GM18868 (cell line): Measurements from ENCODE around the gene CYP26B1.

Experiments
- ATAC-seq: cut with Tn5 transposase; IDR thresholded peaks from one replicate; pipeline ENCODE4 v1.9.1; 2021; ENCODE audit warnings: mild to moderate bottlenecking, moderate library complexity; ENCODE audit not compliant: unreplicated experiment

CYP26B1 gene, protein sequence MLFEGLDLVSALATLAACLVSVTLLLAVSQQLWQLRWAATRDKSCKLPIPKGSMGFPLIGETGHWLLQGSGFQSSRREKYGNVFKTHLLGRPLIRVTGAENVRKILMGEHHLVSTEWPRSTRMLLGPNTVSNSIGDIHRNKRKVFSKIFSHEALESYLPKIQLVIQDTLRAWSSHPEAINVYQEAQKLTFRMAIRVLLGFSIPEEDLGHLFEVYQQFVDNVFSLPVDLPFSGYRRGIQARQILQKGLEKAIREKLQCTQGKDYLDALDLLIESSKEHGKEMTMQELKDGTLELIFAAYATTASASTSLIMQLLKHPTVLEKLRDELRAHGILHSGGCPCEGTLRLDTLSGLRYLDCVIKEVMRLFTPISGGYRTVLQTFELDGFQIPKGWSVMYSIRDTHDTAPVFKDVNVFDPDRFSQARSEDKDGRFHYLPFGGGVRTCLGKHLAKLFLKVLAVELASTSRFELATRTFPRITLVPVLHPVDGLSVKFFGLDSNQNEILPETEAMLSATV

GRCh38 chr2:72147303-72147971 is at the start of gene CYP26B1:
CYP26B1 (minus strand) TSS chr2:72147862; CDS start chr2:72147834, 28 bp downstream.
- no peak for ATAC-seq

DNA sequence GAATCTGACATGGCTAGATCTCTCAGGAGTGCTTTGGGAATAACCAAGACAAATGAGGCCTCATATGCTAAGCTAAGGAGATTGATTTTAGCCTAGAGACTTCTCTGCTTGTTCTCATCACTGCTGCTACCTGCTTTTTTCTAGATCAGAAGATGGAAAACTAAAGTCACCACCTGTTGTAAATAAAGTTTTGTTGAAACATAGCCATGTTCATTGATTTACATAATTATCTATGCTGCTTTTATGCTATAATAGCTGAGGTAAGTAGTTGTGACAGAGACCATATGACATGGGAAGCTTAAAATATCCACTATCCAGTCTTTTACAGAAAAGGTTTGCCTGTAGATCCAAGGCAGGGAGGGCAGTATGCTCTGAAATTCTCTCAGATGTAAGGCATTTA is 46.1 kb upstream of the CYP26B1 start:
- no peak for ATAC-seq

DNA sequence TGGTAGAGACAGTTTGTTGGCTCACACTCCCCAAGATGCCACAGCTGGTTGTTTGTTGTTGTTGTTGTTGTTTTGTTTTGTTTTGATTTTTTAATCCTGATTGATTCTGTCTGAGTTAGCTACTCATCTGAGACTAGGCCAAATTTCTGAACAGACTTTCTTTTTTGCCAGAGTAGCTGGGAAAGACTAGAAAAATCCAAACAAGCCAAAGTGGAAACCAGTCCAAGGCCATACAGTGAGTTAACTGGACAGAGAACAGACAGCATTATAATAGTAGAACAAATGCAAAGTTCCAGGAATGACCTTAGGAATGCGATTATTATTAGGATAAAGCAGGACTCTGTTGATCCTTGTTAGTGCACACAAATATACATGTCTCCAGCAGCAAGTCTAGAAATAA is 43.8 kb upstream of the CYP26B1 start:
- ATAC-seq: no peak

DNA sequence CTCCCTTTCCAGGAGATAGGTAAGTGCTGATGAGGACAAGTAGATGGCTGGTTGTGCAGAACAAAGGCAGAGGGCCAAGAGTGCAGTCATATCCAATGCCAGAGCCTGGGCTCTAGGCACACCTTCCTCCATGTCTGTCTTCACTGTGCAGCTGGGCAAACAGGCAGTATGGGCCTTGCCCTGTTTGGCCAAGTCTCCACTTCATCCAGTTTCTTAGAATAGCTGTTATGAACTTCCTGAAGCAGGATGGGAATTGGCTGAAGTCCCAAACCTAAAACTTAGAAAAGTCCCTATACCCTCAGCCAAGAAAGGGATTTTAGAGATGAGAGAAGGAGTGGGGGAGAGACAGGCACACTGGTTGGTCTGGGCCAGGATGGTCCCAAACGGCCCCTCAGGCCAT is 37.5 kb upstream of the CYP26B1 start:
- no peak for ATAC-seq

DNA sequence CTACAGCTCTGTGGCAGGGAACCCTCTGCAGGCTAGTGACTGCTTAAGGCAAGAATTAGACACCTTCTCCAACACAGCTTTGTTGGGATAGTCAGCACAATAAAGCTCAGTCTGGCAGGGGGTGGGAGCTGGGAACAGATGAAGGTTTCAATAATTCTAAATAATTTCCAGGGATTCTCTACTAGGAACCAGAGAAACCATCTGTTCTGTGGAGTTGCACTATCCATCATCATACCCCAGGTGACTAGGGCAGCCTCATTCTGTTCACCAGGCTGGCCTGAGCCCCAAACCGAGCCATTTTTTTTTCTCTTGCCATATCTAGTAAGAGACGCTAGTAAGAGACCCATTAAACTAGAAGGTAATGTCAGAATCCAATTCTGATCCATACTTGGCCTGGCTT is 35.8 kb upstream of the CYP26B1 start:
- ATAC-seq: no peak

GRCh38 chr2:72183016-72183415 is 35.4 kb upstream of the CYP26B1 start:
- no peak for ATAC-seq

- ATAC-seq: no peak
These were observed 34.9 kb upstream of the CYP26B1 start for GRCh38 chr2:72182547-72182946.

DNA sequence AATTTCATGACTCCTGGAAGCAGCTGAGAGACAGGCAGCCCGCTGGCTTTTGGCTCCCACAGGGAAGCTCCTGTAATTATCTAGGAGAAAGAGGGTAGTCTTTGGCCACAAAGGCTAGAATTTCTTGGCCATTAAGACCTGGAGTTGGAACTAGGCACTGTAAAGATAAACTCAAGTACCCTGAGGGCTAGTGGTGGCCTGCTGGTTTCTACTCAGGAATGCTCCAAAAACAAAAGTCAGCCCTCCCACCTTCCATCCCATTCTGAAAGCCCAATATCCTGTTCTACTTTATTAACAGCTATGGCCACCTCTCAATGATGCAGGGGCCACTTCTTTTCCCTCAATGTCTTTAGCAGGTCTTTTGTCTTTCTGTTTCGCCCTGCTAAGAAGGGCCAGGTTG is 34.0 kb upstream of the CYP26B1 start:
- no peak for ATAC-seq

- ATAC-seq: no peak
These were observed 32.7 kb upstream of the CYP26B1 start for GRCh38 chr2:72180351-72180750.

GRCh38 chr2:72178551-72178950 is 30.9 kb upstream of the CYP26B1 start:
- ATAC-seq: no peak

DNA sequence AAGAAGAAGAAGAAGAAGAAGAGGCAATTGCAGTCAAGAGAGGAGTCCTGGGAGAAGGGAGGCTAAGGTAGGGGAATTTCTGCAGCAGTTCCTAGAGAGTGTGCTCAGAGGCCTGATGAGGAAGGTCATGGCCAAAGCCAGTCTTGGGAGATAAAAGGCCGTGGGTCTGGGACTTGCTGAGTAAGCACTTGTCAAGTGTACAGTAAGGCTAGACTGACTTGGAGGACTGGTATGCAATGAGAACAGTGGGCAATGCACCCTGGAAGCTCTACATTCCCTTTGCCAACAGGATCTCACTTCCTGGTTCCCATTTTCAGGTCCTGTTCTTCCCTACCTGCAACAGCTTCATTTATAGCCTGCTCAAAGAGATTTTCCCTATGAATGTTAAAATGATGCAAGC is 28.6 kb upstream of the CYP26B1 start:
- no peak for ATAC-seq

GRCh38 chr2:72175636-72176035 is 28.0 kb upstream of the CYP26B1 start:
- no peak for ATAC-seq

DNA sequence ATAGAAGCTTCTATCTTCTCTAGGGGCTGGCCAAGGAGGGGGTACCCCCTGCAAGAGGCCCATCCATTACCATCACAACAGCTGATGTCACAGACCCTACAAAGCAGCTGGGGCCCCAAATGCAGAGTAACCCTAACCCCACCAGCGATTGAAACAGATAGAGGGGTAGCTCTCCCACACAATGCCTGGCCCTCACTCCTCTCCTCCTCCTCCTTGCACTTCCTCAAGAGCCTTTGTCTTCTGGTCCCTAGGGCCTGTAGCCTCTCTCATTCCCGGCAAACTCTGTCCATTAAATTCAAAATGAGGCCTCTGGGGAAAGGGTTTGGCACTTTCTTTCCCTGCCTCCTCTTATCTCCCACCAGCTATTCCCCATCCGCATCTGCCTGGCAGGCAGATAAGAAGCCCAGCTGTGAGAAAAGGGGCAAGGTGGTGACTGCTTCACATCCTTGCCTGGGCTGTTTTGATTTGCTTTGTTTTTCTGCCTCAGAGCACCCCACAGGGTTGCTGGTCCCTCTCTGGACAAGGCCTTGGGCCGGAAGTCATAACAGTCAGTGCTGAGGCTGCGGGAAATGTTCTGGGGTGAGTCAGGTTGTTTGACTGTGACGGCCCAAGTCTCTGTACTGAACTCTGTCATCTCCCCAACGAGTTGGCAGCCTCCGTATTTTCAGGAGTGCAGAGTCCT is 26.1 kb upstream of the CYP26B1 start:
- ATAC-seq: no peak

DNA sequence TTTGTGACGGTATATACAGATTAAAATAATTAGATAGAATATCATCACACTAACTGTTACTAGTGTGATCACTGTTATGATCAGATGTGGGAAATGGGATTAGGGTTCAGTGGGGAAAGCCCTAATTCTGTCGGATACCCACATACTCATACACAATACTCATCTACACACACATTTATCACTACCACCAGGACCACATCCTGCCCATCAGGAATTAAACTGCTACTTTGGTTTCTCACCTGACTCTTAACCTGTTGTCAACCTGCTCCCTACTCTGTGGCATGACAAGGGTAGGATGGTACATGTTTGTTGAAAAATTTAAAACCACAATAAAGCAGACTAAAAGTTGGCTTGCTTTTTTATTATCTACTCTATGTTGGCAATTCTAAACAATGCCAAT is 24.8 kb upstream of the CYP26B1 start:
- ATAC-seq: no peak

GRCh38 chr2:72166279-72166678 is 18.6 kb upstream of the CYP26B1 start:
- no peak for ATAC-seq

DNA sequence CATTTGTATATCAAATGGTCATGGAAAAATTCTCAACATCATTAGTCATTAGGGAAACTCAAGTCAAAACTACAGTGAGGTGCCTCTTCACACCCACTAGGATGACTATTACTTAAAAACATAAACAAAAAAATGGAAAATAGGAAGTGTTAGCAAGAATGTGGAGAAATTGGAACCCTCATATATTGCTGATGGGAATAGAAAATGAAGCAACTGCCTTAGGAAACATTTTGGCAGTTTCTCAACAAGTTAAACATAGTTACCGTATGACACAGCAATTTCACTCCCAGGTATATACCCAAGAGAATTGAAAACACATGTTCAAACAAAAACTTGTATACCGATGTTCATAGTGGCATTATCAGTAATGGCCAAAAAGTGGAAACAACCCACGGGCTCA is 18.1 kb upstream of the CYP26B1 start:
- ATAC-seq: no peak

DNA sequence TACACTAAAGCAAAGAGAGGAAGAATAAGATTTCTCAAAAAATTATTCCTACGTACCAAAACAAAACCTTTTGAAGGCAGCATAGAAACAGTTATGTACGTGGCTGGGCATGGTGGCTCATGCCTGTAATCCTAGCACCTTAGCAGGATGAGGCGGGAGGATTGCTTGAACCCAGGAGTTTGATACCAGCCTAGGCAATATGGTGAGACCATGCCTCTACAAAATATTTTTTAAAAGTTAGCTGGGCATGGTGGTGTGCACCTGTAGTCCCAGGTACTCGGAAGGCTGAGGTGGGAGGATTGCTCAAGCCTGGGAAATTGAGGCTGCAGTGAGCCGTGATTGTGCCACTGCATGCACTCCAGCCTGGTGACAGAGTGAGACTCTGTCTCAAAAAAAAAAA is 14.9 kb upstream of the CYP26B1 start:
- ATAC-seq: no peak

DNA sequence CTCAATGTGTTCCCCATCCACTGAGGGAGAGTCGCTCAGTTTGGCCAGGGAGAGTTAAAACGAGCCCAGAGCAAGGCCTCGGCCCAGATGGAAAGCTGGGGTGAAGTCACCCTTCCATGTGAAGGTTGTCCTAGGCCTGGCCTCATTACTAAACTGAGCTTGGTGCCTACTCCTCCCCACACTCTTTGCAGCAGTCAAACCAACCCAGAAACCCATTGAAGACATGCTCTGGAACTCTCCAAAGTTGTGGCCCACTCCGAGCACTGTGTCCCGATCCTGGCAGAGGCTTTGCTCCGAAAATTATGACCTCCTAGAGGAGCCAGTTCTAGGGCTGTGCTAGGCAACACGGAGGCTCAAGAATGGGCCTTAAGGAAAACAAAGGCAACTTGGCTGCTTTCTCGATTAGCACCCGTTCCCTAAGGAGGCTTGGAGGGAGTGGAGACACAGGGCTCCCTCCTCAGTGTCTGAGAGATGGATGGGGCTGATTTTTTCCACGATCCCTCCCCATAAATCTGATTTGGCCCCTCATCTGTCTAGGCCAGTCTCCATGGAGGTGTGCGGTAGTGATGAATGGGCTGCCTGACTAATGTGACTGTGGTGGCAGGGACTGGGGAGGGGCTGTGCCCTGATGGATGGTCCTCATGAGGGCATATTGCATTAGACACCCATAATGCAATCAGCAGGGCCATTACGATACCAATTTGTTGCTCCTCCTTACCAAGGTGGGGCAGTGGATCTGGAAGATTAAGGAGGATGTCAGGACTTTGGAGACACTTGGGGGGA is 11.7 kb upstream of the CYP26B1 start:
- ATAC-seq: no peak

GRCh38 chr2:72157871-72158771 is 10.5 kb upstream of the CYP26B1 start:
- ATAC-seq: no peak

- ATAC-seq: no peak
These were observed 9.2 kb upstream of the CYP26B1 start for GRCh38 chr2:72156872-72157271.
